GM21367 (cell line): ENCODE measurements around the gene SFTPB.
A peak's percentile ranks its signal among the peaks of the same experiment; 100 is the strongest.
"Not testable (repeated sequence)": the region's sequence is repeated elsewhere in the genome, so short reads cannot be mapped to it uniquely, and the experiment has no call there.

Source experiments
- ATAC-seq: cut with Tn5 transposase; IDR thresholded peaks from one replicate; pipeline ENCODE4 v1.9.1; 2021; ENCODE audit not compliant: unreplicated experiment

SFTPB gene

DNA sequence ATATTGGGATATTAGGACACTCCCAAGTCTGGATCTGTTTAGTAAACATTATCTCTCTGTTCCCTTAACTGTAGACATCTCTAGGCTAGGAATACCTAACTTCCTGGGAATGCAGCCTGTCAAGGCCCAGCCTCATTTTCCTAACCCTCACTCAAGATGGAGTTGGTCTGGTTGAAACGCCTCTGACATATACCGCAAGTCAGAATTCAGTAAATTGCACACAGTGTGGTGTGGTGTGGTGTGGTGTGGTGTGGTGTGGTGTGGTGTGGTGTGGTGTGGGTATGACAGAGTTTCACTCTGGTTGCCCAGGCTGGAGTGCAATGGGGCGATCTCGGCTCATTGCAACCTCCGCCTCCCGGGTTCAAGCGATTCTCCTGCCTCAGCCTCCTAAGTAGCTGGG is 53.2 kb downstream of the SFTPB start:
- ATAC-seq, result not testable (repeated sequence)

DNA sequence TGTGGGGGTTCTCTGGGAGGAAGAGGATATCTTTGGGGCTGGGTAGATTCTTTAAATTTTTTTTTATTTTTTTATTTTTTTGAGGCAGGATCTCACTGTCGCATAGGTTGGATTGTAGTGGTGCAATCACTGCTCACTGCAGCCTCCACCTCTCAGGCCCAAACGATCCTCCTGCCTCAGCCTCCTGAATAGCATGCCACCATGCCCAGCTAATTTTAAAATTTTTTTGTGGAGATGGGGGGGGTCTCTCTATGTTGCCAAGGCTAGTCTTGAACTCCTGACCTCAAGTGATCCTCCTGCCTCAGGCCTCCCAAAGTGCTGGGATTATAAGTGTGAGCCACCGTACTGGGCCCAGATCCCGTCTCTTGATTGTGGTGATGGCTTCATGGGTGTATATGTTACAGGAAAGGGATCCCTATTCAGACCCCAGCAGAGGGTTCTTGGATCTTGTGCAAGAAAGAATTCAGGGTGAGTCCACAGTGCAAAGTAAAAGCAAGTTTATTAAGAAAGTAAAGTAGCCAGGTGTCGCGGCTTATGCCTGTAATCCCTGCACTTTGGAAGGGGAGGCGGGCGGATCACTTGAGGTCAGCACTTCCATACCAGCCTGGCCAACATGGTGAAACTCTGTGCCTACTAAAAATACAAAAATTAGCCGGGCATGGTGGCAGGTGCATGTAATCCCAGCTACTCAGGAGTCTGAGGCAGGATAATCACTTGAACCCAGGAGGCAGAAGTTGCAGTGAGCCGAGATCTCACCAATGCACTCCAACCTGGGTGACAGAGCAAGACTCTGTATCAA is 54.1 kb downstream of the SFTPB start:
- ATAC-seq, result no peak

DNA sequence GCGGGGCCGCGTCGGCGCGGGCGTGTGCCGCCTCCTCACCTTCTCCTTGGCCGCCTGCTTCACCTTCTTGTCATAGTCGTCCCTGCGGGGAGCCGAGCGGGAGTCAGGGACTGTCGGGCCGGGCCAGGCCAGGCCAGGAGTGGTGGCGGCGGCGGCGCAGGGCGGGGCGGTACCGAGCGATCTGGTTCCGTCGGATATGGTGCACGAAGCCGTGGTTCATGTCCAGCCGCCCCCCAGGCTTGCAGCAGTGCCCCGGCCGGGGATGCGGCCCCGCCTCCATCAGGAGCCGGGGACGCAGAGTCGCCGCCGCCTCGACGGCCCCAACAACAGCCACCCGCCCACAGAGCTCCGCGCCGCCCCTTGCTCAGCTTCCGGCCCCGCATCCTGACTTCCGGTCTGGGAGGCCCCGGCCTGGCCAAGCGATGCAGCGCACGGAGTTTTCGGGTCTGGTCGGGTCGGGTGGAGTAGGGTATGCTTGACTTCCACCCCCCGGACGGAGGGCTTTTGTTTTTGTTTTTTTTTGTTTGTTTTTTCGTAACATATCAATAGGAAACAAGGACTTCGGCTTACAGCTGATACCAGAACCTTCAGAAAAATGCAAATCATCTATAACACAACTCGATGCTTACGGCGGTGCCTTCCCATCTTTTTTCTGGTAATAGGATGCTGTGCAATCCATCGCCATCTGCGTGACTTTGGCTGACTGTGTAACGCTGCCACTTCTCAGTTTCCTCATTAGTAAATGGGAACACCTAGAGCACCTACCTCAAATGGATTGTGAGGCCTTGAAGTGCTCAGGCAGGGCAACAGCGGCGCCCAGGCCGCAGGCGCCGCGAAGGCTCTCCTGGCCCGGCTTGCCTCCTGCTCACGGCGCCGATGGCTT is 56.1 kb downstream of the SFTPB start, which contains the start of gene C2orf68:
Gene C2orf68, minus strand, starts transcription at position 362 of the 883 bp plus-strand sequence. Its CDS starts 82 bp downstream, at position 280.
- ATAC-seq, result peak; percentile 66

DNA sequence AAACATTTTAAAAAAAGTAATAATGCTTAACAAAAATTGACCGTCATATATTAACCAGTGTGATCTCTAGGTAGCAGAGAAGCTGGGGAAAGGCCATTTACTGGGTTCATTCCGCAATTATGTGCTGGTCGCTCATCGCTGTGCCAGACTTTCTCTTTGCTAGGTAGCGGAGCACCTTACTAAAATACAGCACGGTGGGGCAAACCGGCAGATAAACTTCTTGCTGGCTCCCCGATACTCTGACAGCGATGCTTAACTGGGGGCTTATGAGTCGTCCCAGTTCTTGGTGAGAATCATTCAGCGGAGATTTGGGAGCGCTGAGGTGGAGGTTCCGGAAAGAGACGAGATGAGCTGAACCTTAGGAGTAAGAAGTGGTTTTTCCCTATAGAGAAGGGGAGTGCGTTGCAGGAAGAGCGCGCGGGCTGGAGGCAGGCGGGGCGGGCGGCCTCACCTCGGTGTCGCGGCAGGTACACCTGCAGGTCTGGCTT is 56.7 kb downstream of the SFTPB start:
- ATAC-seq, result no peak
